WTC11 (cell line): Measurements from ENCODE around the gene LRP1. TPM values are rescaled to one million over a fixed set of nuclear protein-coding genes. Genes with fewer than 3 reads are reported as not detected.

Source experiments
- ATAC-seq: fragments of 200-7000 bp; cut with Tn5 transposase; 2 replicates; pipeline ENCODE4 v1.10.0; 2021; ENCODE audit warnings: mild to moderate bottlenecking, moderate library complexity
- CTCF ChIA-PET: fragments of 300-600 bp; sonication (Branson Sonifier 250); formaldehyde crosslinking; loops from one replicate; lab custom pipeline; 2021; ENCODE audit warnings: antibody characterized with exemption; lab: Charles Lee
- POLR2A ChIA-PET: fragments of 350-600 bp; sonication (Branson Sonifier 250); formaldehyde crosslinking; loops from one replicate; lab custom pipeline; 2021; ENCODE audit warnings: antibody characterized with exemption; lab: Charles Lee
- DNase-seq: peaks from one replicate; pipeline ENCODE4 v3.0.0; 2021; ENCODE audit warnings: low spot score
- H3K27ac Mint-ChIP-seq: 2 replicates; pipeline ENCODE4 v1.8.0; 2021; ENCODE audit warnings: mixed read lengths
- H3K27me3 Mint-ChIP-seq: 2 replicates; pipeline ENCODE4 v1.8.0; 2021; ENCODE audit warnings: low read depth, mild to moderate bottlenecking, moderate library complexity, mixed read lengths
- H3K36me3 Mint-ChIP-seq: 2 replicates; pipeline ENCODE4 v1.8.0; 2021; ENCODE audit warnings: mixed read lengths
- H3K4me1 Mint-ChIP-seq: 2 replicates; pipeline ENCODE4 v1.8.0; 2022; ENCODE audit warnings: mixed read lengths
- H3K4me3 Mint-ChIP-seq: 2 replicates; pipeline ENCODE4 v1.8.0; 2021; ENCODE audit warnings: mild to moderate bottlenecking, moderate library complexity, mixed read lengths
- H3K9me3 Mint-ChIP-seq: 2 replicates; pipeline ENCODE4 v1.8.0; 2021; ENCODE audit warnings: mixed read lengths
- ATF1 ChIP-seq: sonication (generic); formaldehyde crosslinking; IDR thresholded peaks from 2 replicates; pipeline ENCODE4 v1.8.1; 2023; ENCODE audit warnings: mild to moderate bottlenecking, moderate library complexity, missing genetic modification reagents
- CBFB ChIP-seq: sonication (generic); formaldehyde crosslinking; IDR thresholded peaks from 2 replicates; pipeline ENCODE4 v1.8.1; 2022; ENCODE audit warnings: mild to moderate bottlenecking, low read depth, missing genetic modification reagents
- ESRRA ChIP-seq: sonication (generic); formaldehyde crosslinking; IDR thresholded peaks from 2 replicates; pipeline ENCODE4 v1.8.1; 2022; ENCODE audit warnings: mild to moderate bottlenecking, missing genetic modification reagents, borderline replicate concordance
- FOXP1 ChIP-seq: sonication (generic); formaldehyde crosslinking; IDR thresholded peaks from 2 replicates; pipeline ENCODE4 v1.8.0; 2022; ENCODE audit warnings: missing genetic modification reagents, mild to moderate bottlenecking, moderate library complexity, borderline replicate concordance
- HMGXB4 ChIP-seq: sonication (generic); formaldehyde crosslinking; IDR thresholded peaks from 2 replicates; pipeline ENCODE4 v1.8.1; 2023; ENCODE audit warnings: mild to moderate bottlenecking, moderate library complexity, missing genetic modification reagents
- JUN ChIP-seq: sonication (generic); formaldehyde crosslinking; IDR thresholded peaks from 2 replicates; pipeline ENCODE4 v1.8.0; 2023; ENCODE audit warnings: mild to moderate bottlenecking, missing genetic modification reagents
- MAX ChIP-seq: sonication (generic); formaldehyde crosslinking; IDR thresholded peaks from 2 replicates; pipeline ENCODE4 v1.8.0; 2022; ENCODE audit warnings: mild to moderate bottlenecking, missing genetic modification reagents
- NFATC4 ChIP-seq: fragments of 250-450 bp; sonication (Bioruptor Pico); IDR thresholded peaks from 2 replicates; pipeline ENCODE4 v1.9.0; 2021; ENCODE audit warnings: mild to moderate bottlenecking
- NFE2L1 ChIP-seq: sonication (generic); formaldehyde crosslinking; IDR thresholded peaks from 2 replicates; pipeline ENCODE4 v1.8.1; 2023; ENCODE audit warnings: missing genetic modification reagents
- NR2C2 ChIP-seq: sonication (generic); formaldehyde crosslinking; IDR thresholded peaks from 2 replicates; pipeline ENCODE4 v1.8.0; 2022; ENCODE audit warnings: mild to moderate bottlenecking, missing genetic modification reagents
- NR3C1 ChIP-seq: sonication (generic); formaldehyde crosslinking; conservative IDR thresholded peaks from 2 replicates; pipeline ENCODE4 v1.8.1; 2023; ENCODE audit warnings: low read depth, mild to moderate bottlenecking, missing genetic modification reagents
- TCF7 ChIP-seq: sonication (generic); formaldehyde crosslinking; IDR thresholded peaks from 2 replicates; pipeline ENCODE4 v1.8.0; 2022; ENCODE audit warnings: mild to moderate bottlenecking, low read depth, missing genetic modification reagents, moderate library complexity
- USF2 ChIP-seq: sonication (generic); formaldehyde crosslinking; IDR thresholded peaks from 2 replicates; pipeline ENCODE4 v1.8.1; 2023; ENCODE audit warnings: mild to moderate bottlenecking, missing genetic modification reagents, moderate library complexity
- ZNF232 ChIP-seq: sonication (generic); formaldehyde crosslinking; IDR thresholded peaks from 2 replicates; pipeline ENCODE4 v1.8.0; 2022; ENCODE audit warnings: mild to moderate bottlenecking, missing genetic modification reagents
- ZNF281 ChIP-seq: sonication (generic); formaldehyde crosslinking; IDR thresholded peaks from 2 replicates; pipeline ENCODE4 v1.8.0; 2023; ENCODE audit warnings: mild to moderate bottlenecking, missing genetic modification reagents
- ZSCAN18 ChIP-seq: fragments of 250-450 bp; sonication (Bioruptor Pico); IDR thresholded peaks from 2 replicates; pipeline ENCODE4 v2.1.2; 2022; ENCODE audit warnings: mild to moderate bottlenecking, moderate library complexity
- total RNA-seq: library from RNA; stranded (reverse); gene quantifications from 3 replicates; pipeline ENCODE4 v1.2.3, GENCODE V29; 2021

The LRP1 gene
- total RNA-seq, 1 experiment from 2014 or later, result 120 TPM

- Mint-ChIP-seq H3K36me3 (peaks cover 50% of the 10 kb centered on the region), H3K4me1 (peaks cover 4% of the 10 kb centered on the region; the same call in 1 of the 2 replicates), H3K27me3 (no peaks in the 10 kb centered on the region), H3K9me3 (no peaks in the 10 kb centered on the region), H3K4me3 (no peak overlapping the region), H3K27ac (no peak overlapping the region)
- no peak for DNase-seq
- ChIA-PET CTCF (interaction anchor here (1.7 kb wide), 1 partner anchor 21 kb away, joined by 7 read pairs; no protein-coding TSS in a partner anchor), POLR2A (no interaction called here)
- no peak for TF ChIP-seq FOXP1 (CRISPR knock-in tag)
- TF ChIP-seq ZNF281 (CRISPR knock-in tag), result no peak
- TF ChIP-seq MAX, result no peak
- TF ChIP-seq ATF1 (CRISPR knock-in tag), result no peak
- TF ChIP-seq USF2, result no peak
- no peak for TF ChIP-seq JUN (CRISPR knock-in tag)
- TF ChIP-seq NFE2L1, result no peak
- TF ChIP-seq NFATC4 (CRISPR knock-in tag), result no peak
- TF ChIP-seq HMGXB4 (CRISPR knock-in tag), result no peak
- TF ChIP-seq NR2C2, result no peak
- no peak for TF ChIP-seq ZSCAN18 (CRISPR knock-in tag)
- no peak for TF ChIP-seq TCF7
- ATAC-seq, result no peak
Measured at GRCh38 chr12:57154804-57155434, 26.6 kb downstream of the LRP1 start.

- H3K36me3 Mint-ChIP-seq, result peaks cover 67% of the 10 kb centered on the region
- DNase-seq (no peak), ATAC-seq (no peak)
- no peak overlapping the region for H3K4me3 Mint-ChIP-seq
- H3K4me1 Mint-ChIP-seq, result no peaks in the 10 kb centered on the region
- peak overlapping the region; percentile 28; the same call in 1 of the 2 replicates for H3K27ac Mint-ChIP-seq
- POLR2A ChIA-PET, result no interaction called here
- CTCF ChIA-PET, result interaction anchor here (1.0 to 1.3 kb wide), 2 partner anchors 19 to 26 kb away, joined by 3 to 5 read pairs; no protein-coding TSS in a partner anchor
- no peaks in the 10 kb centered on the region for H3K27me3 Mint-ChIP-seq
- TF ChIP-seq NR3C1 (CRISPR knock-in tag), result no peak
- no peak for TF ChIP-seq CBFB (CRISPR knock-in tag)
- TF ChIP-seq JUN (CRISPR knock-in tag), result no peak
- TF ChIP-seq ZNF232 (CRISPR knock-in tag), result no peak
- no peak for TF ChIP-seq ESRRA (CRISPR knock-in tag)
- H3K9me3 Mint-ChIP-seq, result no peaks in the 10 kb centered on the region
Measured at GRCh38 chr12:57156701-57157403, 28.6 kb downstream of the LRP1 start.
